SJSA1 (cell line): Measurements from ENCODE around the gene CLCN5. TPM values are rescaled to one million over a fixed set of nuclear protein-coding genes. Genes with fewer than 3 reads are reported as not detected.

Experiments used
- total RNA-seq: library from RNA; depleted of rRNA; stranded (reverse); fragments of >200 nt; shearing (Covaris generic); gene quantifications from 2 replicates; pipeline ENCODE4 v1.2.3, GENCODE V29; 2014; rRNA removed

Gene CLCN5
- total RNA-seq, 1 experiment from 2014 or later, result 3.5 TPM

Other genes starting within 250 kb of the CLCN5 start
- gene PAGE1, start 226.6 kb upstream of the CLCN5 start, total RNA-seq, result not detected in 2 replicates
- gene PAGE4, start 93.3 kb upstream of the CLCN5 start, total RNA-seq, result not detected in 2 replicates
- gene USP27X, start 43.1 kb upstream of the CLCN5 start, total RNA-seq, result 0.66 and 0.87 TPM in 2 replicates